HG03045 (cell line): ENCODE data around the gene RAB11A.

ENCODE experiments used
- ATAC-seq: cut with Tn5 transposase; IDR thresholded peaks from one replicate; pipeline ENCODE4 v1.9.1; 2021; ENCODE audit warnings: mild to moderate bottlenecking, moderate library complexity; ENCODE audit not compliant: unreplicated experiment

Gene RAB11A

GRCh38 chr15:65914981-65915925 is 46.0 kb downstream of the RAB11A start:
- no peak for ATAC-seq

GRCh38 chr15:65916041-65916663 is 46.9 kb downstream of the RAB11A start:
- ATAC-seq: no peak

DNA sequence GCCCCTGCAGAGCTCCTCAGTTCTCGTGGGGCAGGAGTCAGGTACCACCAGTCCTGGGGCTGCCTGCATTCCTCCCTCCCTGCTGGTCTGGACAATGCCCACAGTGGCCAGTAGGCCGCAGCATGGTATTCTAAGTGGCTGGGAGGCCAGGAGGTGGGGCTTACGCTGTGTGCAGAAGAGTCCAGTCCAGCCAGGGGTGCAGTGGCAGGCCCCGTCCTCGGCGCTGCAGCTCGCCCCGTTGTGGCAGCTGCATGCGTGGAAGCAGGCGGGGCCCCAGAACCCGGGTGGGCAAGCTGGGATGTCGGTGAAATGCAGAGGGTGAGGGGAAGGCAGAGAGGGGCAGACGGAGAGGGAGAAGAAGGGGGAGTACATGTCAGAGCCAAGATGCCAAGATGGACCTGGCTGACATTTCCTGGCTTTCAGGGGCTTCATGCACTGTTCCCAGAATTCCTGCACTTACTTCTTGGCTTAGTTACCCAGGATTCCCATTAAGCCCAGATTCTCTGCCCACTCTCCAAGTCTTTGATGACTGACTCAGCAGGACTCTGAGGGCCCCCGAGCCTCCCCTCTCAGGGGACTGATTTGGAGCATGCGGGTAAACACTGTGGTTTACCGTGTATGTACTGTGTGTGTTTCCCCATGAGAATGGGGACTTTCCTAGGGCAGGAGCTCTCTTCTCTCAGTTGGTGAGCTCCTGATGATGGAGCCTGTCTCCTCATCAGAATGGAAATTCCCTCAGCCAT is 47.5 kb downstream of the RAB11A start:
- ATAC-seq: peak; percentile 79

GRCh38 chr15:65917407-65917756 is 48.1 kb downstream of the RAB11A start:
- no peak for ATAC-seq

DNA sequence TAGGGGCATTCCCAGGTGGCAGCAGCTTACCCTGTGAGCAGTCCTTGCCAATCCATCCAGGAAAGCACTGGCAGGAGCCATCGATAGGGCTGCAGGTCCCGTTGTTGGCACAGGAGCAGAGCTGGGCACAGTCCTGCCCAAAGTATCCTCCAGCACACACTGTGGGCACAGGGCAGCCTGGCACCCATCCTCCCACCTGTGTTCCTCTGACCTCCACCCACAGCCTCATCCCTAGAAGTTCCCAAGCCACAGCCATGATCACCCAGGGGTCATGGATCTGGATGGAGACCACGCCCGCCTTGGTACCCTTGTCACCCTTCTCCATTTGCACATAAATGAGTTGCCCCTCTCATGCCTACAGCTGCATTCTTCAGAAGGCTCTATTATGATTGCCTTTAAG is 48.6 kb downstream of the RAB11A start:
- ATAC-seq: no peak

DNA sequence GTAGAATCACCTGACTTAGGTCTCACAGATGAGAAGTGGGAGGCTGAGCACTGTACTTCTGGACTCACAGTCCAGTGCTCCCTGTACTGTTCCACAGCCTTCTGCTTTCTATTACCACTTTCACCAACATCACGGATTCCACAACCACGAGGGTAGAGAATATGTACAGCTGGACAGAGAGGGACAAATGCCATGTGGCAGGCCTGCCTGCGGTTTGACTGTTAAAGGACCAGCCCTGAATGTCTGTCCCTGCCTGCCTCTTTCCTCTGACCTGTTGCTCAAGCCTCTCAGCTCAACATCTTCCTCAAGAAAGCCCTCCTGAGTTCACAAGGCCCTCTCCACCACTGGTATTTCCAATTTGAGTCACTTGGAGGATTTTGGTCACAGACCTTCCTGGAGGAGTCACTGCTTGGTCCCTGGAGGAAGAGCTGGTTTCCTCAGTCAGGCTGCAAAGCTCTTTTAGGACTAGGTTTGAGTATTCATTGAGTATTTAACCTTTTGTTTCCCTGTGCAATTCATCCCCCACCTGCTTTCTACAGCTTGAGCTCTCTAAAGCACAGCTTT is 49.1 kb downstream of the RAB11A start:
- ATAC-seq: no peak

- ATAC-seq: no peak
Observed at GRCh38 chr15:65918945-65919344, 49.7 kb downstream of the RAB11A start.

DNA sequence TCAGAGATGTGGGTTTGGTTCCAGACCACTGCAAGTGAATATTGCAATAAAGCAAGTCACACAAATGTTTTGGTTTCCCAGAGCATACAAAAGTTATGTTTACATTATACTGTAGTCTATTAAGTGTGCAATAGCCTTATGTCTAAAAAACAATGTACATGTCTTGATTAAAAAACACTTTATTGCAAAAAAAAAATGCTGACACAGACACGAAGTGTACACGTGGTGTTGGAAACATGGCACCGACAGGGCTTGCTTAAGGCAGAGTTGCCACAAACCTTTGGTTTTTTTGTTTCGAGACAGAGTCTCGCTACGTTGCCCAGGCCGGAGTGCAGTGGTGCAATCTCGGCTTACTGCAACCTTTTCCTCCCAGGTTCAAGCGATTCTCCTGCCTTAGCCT is 50.1 kb downstream of the RAB11A start:
- ATAC-seq: no peak

DNA sequence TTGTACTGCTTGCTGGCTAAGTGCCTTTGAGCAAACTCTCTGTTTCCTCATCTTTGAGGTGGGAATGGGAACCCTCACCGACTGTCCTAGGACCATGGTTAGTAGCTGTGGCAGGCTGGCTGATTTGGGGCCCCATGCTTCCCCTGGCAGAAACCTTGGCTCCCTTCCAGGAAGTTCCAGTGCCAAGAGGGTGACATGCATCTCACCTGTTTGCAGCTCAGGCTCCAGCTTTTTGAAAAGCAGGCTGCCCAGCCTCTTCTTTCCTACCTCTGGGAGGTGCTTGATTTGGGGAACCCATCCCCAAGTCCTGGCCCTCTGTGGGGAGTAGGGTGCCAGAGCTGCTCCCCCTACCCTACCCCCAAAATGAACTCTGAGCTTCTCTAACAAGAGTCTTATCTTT is 50.8 kb downstream of the RAB11A start:
- ATAC-seq: no peak

DNA sequence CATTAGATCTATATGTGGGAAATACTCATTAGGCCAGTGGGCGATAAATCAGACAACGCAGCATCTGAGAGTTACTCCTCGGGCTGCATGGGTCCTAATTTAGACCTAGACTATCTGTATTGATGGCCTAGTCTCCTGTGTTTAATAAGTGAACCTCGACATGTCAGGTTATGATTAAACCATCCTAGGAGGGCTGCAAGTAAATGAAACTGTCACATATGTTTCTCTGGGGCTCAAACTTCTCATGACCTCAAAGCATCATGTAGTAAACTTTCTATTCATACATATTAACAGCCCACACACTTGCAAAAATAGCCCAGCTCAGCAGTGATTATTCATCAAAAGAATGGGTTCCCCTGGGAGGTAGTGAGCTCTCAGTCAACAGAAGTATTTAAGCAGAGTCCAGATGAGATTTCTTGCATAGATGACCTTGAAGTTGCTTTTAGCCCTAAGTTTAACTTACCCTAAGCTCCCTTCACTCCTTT is 51.6 kb downstream of the RAB11A start:
- no peak for ATAC-seq

DNA sequence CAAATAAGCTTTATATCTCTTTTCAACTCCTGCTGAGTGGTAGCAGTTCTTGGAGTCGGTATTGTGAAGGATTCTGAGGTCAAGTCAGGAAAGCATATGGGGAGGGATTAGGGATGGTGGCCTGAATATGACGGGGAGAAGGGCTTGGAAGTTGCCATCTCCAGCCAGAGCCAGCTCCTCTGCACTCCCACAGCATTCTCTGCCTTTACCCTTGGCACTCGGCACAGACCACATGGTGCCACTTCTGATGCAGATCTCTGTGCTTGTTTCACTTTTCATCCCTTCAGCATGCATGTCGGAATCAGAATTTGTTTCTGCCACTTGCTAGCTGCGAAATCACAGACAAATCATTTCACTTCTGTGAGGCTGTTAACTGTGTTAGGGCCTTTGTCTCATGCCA is 52.5 kb downstream of the RAB11A start:
- ATAC-seq: no peak

DNA sequence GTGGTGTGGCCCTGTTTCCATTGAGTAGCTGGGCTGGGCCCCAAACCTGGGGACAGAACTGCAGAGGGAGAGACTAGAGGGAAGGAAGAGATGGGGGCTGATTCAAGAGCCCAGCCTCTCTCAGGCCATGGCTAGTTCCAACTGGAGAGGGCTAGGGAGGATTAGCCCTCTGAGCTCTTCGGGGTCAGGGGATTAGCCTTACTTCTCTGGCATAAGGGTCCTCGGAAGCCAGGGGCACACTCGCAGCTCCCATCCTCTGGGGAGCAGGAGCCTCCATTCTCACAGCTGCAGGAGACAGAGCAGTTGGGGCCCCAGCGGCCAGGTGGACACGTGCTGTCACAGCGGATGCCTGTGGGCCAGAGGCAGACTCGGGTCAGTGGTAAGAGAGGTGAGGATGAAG is 53.3 kb downstream of the RAB11A start:
- ATAC-seq: no peak

DNA sequence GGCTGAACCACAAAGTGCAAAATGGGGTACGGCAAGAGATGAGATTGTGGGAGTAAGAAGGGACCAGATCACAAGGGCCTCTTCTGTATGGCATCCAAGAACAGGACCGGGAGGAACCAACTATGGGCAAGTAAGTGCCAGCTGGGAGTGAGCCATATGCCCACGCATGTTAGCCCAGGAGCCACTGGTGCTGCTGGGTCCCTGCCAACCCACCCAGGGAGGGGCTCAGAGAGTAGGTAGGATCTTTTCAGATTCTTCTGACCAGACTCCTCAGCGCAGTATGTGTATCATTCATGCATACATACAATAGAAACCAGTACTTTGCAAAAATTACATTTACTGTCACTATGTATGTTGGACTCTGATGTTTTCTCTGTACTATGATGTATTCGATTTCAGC is 54.0 kb downstream of the RAB11A start:
- ATAC-seq: no peak

DNA sequence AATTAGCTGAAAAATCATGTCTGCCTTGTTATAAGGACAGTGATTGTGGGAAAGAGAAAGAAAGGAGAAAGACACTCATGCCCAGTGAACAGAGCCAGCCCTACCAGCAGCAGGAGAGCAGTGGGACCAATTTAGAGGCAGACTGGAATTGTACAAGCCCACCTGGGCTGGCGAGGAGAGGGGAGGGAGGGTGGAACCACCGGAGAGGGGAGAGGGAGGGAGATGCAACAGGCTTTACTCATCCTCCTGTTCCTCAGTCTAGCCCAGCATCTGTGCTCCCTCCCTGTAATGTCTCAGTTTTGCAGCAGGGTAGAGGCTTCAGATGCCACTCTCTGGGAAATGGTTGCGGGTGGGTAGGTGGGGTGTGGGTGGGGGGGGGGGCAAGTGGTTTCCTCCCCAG is 54.7 kb downstream of the RAB11A start:
- no peak for ATAC-seq

DNA sequence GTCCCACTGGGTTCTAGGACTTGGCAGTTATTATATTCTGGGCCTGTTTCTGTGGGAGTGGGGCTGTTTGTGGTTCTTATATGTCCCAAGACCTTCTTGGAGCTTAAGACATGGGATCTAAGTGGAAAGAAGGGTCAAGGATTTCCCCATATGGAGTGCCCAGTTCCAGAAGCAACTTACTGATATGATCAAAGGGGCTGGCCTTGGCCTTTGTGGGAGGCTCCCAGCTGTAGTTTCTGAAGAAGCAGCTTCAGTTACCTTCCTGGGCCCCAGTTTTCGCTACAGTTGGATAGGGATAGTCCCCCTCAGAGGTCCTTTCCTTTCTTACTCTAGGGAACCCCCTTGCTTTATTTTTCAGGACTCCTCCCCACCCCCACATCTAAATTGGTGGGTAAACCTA is 56.0 kb downstream of the RAB11A start:
- no peak for ATAC-seq

- ATAC-seq: no peak
Observed at GRCh38 chr15:65926459-65926858, 57.2 kb downstream of the RAB11A start.

DNA sequence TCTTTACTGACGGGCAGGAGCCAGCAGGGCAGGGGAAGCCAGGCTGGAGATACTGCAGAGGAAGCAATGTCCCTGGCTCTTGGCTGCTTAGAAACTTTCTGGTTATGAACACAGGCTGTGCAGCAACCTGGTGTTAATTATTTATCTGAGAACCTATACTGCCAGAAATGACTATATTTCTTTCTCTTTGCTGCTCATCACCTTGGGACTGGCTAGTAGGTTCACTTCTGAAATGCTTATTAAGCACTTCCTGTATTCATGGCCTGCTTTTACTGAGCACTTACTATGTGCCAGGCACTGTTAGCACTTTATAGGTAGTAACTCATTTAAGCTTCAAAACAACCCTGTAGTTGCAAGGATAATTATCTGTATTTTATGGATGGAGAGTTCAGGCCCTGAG is 57.6 kb downstream of the RAB11A start:
- no peak for ATAC-seq

GRCh38 chr15:65927545-65927944 is 58.3 kb downstream of the RAB11A start:
- ATAC-seq: no peak

DNA sequence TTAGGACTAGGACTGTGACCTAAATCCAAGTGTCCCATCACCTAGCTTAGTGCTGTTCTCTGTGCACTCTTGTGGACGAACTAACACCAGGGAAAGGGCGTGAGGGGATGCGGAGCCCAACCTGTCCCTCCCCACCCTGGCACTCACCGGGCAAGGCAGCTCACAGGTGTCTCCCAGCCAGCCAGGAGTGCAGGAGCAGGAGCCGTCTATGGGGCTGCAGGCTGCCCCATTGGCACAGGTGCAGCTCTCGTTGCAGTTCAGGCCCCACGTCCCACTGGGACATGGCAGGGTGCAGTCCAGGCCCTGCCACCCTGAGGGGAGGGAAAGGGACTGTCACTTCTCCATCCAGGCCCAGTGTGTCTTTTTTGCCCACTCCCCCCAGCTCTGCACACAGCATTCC is 60.3 kb downstream of the RAB11A start:
- no peak for ATAC-seq

- no peak for ATAC-seq
Observed at GRCh38 chr15:65930134-65930533, 60.8 kb downstream of the RAB11A start.

GRCh38 chr15:65931221-65931620 is 61.9 kb downstream of the RAB11A start:
- no peak for ATAC-seq
